ENCODE data around the gene SAP30BP.

SAP30BP gene

DNA sequence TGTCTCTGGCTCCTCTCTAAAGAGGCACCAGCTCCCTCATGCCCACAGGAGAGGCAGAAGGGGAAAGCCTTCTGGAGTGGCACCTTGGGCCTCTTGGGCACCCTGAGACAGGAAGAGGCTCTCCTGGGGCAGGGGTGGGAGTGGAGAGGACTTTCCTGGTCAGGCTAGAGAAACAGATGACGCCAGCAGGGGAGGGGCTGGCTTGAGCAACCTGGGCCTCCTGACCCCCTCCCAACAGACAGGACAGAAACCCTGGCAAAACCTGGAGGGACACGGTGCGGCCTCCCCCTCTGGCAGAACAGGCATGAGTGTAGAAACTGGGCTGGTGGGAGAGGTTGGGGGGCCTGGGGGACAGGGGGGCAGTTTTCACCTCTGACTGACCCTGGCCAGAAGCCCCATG, 27.8 kb upstream of the SAP30BP start:
- Histone ChIP-seq H3K4me3 (ENCODE audit: low read depth, low read length) (no peak overlapping the region), H3K27ac (ENCODE audit: extremely low read depth, low read depth, low read length) (no peak overlapping the region), H3K36me3 (ENCODE audit: control insufficient read depth in 2 of 2, insufficient read depth in 1 of 2, low read length in 2 of 2) (peaks cover 5 to 60% of the 10 kb centered on the region in 2 experiments; a peak in 2 of 3 replicates), H3K4me1 (ENCODE audit: control insufficient read depth, insufficient read depth, low read length) (no peaks in the 10 kb centered on the region; the same call in 1 of the 2 replicates), H3K9me3 (ENCODE audit: control insufficient read depth, insufficient read depth, low read depth, low read length) (no peaks in the 10 kb centered on the region)
- CTCF ChIA-PET: interaction anchor here (0.6 to 3.2 kb wide), 3 partner anchors 13 to 121 kb away, joined by 3 to 24 read pairs (median 4); no protein-coding TSS in a partner anchor
- TF ChIP-seq ZFP37 (tag by site-specific recombination; IDR thresholded peaks at IDR 0.05): no peak
- no peak for TF ChIP-seq PRDM1 (tag by site-specific recombination; IDR thresholded peaks at IDR 0.05)
- TF ChIP-seq, protein P1, sequence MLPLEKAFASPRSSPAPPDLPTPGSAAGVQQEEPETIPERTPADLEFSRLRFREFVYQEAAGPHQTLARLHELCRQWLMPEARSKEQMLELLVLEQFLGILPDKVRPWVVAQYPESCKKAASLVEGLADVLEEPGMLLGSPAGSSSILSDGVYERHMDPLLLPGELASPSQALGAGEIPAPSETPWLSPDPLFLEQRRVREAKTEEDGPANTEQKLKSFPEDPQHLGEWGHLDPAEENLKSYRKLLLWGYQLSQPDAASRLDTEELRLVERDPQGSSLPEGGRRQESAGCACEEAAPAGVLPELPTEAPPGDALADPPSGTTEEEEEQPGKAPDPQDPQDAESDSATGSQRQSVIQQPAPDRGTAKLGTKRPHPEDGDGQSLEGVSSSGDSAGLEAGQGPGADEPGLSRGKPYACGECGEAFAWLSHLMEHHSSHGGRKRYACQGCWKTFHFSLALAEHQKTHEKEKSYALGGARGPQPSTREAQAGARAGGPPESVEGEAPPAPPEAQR (tag by site-specific recombination; IDR thresholded peaks at IDR 0.05): no peak
- TF ChIP-seq ZNF10 (tag by site-specific recombination; IDR thresholded peaks at IDR 0.05): no peak
- TF ChIP-seq, protein P2, sequence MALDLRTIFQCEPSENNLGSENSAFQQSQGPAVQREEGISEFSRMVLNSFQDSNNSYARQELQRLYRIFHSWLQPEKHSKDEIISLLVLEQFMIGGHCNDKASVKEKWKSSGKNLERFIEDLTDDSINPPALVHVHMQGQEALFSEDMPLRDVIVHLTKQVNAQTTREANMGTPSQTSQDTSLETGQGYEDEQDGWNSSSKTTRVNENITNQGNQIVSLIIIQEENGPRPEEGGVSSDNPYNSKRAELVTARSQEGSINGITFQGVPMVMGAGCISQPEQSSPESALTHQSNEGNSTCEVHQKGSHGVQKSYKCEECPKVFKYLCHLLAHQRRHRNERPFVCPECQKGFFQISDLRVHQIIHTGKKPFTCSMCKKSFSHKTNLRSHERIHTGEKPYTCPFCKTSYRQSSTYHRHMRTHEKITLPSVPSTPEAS (tag by site-specific recombination; IDR thresholded peaks at IDR 0.05): no peak
- TF ChIP-seq, protein P3, sequence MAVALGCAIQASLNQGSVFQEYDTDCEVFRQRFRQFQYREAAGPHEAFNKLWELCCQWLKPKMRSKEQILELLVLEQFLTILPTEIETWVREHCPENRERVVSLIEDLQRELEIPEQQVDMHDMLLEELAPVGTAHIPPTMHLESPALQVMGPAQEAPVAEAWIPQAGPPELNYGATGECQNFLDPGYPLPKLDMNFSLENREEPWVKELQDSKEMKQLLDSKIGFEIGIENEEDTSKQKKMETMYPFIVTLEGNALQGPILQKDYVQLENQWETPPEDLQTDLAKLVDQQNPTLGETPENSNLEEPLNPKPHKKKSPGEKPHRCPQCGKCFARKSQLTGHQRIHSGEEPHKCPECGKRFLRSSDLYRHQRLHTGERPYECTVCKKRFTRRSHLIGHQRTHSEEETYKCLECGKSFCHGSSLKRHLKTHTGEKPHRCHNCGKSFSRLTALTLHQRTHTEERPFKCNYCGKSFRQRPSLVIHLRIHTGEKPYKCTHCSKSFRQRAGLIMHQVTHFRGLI (tag by site-specific recombination; IDR thresholded peaks at IDR 0.05): no peak
- TF ChIP-seq GFI1B (tag by site-specific recombination; IDR thresholded peaks at IDR 0.05): no peak
- no peak for TF ChIP-seq KLF7 (tag by site-specific recombination; IDR thresholded peaks at IDR 0.05; ENCODE audit: borderline replicate concordance)
- TF ChIP-seq ZNF112 (tag by site-specific recombination; IDR thresholded peaks at IDR 0.05): no peak
- POLR2A ChIA-PET: no interaction called here

DNA sequence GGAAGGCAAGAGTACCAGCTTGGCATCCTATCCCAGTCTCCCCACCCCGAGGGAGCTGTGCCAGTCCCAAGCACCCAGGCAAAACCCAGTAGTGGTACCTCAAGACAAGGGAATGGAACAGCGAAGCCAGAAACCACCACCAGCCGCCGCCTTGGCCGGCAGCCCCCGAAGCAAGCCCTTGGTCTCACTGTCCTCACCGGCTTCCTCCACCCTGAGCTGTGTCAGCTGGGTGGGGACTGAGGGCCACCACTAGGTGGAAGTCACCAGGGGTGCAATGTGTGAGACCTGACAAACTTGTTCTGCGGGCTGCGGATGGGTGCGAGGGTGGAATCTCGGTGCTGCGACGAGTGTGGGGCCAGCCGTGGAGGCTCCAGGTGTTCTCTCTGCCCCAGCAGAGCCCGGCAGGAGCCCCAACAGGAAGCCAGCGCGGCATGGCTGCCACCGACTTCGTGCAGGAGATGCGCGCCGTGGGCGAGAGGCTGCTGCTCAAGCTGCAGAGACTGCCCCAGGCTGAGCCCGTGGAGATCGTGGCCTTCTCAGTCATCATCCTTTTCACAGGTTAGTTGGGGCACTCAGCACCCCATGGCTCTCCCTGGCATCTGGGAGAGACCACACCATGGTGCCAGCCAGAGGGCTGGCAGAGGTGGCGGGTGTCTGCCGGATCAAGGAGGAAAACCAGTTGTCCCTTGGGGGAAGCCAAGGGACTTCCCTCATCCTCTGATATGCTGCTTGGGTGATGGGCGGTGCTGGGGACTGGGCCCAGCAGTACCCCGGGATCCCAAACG, 27.2 kb upstream of the SAP30BP start:
- H3K27ac ChIP-seq (ENCODE audit: extremely low read depth, low read depth, low read length): no peak overlapping the region
- peaks cover 9 to 60% of the 10 kb centered on the region in 2 experiments; a peak in 2 of 3 replicates for H3K36me3 ChIP-seq (ENCODE audit: control insufficient read depth in 2 of 2, insufficient read depth in 1 of 2, low read length in 2 of 2)
- H3K9me3 ChIP-seq (ENCODE audit: control insufficient read depth, insufficient read depth, low read depth, low read length): no peaks in the 10 kb centered on the region
- TF ChIP-seq, protein P4, sequence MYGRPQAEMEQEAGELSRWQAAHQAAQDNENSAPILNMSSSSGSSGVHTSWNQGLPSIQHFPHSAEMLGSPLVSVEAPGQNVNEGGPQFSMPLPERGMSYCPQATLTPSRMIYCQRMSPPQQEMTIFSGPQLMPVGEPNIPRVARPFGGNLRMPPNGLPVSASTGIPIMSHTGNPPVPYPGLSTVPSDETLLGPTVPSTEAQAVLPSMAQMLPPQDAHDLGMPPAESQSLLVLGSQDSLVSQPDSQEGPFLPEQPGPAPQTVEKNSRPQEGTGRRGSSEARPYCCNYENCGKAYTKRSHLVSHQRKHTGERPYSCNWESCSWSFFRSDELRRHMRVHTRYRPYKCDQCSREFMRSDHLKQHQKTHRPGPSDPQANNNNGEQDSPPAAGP (tag by site-specific recombination; IDR thresholded peaks at IDR 0.05): no peak
- no peak for TF ChIP-seq ZEB2 (tag by site-specific recombination; IDR thresholded peaks at IDR 0.05)
- H3K4me1 ChIP-seq (ENCODE audit: control insufficient read depth, insufficient read depth, low read length): no peaks in the 10 kb centered on the region
- H3K4me3 ChIP-seq (ENCODE audit: low read depth, low read length): no peak overlapping the region
- POLR2A ChIA-PET: no interaction called here
- CTCF ChIA-PET: interaction anchor here (0.6 to 22.8 kb wide), 5 partner anchors 8 to 108 kb away, joined by 3 to 410 read pairs (median 7); partner anchors contain the start of gene SMIM5

DNA sequence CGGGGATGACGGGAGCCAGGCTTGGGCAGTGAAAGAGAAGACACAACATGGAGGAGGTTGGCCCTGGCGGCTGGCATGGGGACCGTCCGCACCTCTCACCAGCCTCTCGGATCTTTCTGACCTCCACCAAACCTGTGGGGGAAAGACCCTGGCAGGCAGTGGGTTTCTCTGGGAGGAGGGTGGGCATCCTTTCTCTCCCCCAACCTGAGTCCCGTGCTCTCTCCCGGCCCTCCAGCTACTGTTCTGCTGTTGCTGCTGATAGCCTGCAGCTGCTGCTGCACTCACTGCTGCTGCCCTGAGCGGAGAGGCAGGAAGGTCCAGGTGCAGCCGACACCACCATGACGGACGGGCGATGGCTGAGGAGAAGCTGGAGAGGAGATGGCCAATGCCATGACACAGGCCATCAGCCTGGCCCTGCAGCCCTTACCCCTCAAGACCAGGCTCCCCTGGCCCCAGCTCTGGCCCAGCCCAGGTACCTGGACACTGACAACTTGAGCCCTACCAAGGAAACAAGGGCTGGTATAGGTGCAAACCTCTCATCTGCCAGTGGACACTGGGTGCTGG, 26.5 kb upstream of the SAP30BP start:
- CTCF ChIA-PET: interaction anchor here (0.6 to 22.8 kb wide), 5 partner anchors 9 to 107 kb away, joined by 3 to 410 read pairs (median 7); partner anchors contain the start of gene SMIM5
- Histone ChIP-seq H3K9me3 (ENCODE audit: control insufficient read depth, insufficient read depth, low read depth, low read length) (no peaks in the 10 kb centered on the region), H3K27ac (ENCODE audit: extremely low read depth, low read depth, low read length) (no peak overlapping the region), H3K4me3 (ENCODE audit: low read depth, low read length) (no peak overlapping the region), H3K36me3 (ENCODE audit: control insufficient read depth in 2 of 2, insufficient read depth in 1 of 2, low read length in 2 of 2) (peaks cover 9 to 67% of the 10 kb centered on the region in 2 experiments; a peak in 2 of 3 replicates), H3K4me1 (ENCODE audit: control insufficient read depth, insufficient read depth, low read length) (no peaks in the 10 kb centered on the region)
- POLR2A ChIA-PET: interaction anchor here (1.2 to 1.3 kb wide), 2 partner anchors 13 to 139 kb away, joined by 4 to 5 read pairs; no protein-coding TSS in a partner anchor
- TF ChIP-seq, protein P5, sequence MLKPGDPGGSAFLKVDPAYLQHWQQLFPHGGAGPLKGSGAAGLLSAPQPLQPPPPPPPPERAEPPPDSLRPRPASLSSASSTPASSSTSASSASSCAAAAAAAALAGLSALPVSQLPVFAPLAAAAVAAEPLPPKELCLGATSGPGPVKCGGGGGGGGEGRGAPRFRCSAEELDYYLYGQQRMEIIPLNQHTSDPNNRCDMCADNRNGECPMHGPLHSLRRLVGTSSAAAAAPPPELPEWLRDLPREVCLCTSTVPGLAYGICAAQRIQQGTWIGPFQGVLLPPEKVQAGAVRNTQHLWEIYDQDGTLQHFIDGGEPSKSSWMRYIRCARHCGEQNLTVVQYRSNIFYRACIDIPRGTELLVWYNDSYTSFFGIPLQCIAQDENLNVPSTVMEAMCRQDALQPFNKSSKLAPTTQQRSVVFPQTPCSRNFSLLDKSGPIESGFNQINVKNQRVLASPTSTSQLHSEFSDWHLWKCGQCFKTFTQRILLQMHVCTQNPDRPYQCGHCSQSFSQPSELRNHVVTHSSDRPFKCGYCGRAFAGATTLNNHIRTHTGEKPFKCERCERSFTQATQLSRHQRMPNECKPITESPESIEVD (tag by site-specific recombination; IDR thresholded peaks at IDR 0.05): no peak
- no peak for TF ChIP-seq ZNF776 (tag by site-specific recombination; IDR thresholded peaks at IDR 0.05; ENCODE audit: borderline replicate concordance)
- TF ChIP-seq ZNF350 (tag by site-specific recombination; IDR thresholded peaks at IDR 0.05): no peak
- no peak for TF ChIP-seq SCRT2 (tag by site-specific recombination; IDR thresholded peaks at IDR 0.05)
- TF ChIP-seq, protein P3 (tag by site-specific recombination; IDR thresholded peaks at IDR 0.05): no peak
- no peak for TF ChIP-seq ZNF433 (tag by site-specific recombination; IDR thresholded peaks at IDR 0.05; ENCODE audit: low read depth)
- TF ChIP-seq ZNF777 (tag by site-specific recombination; IDR thresholded peaks at IDR 0.05; ENCODE audit: borderline replicate concordance): no peak
- no peak for TF ChIP-seq ZNF37A (tag by site-specific recombination; IDR thresholded peaks at IDR 0.05)

All from HEK293 (cell line).